Measurements from ENCODE around the gene PACSIN1.

PACSIN1 gene

GRCh38 chr6:34540841-34541240 lies 75.0 kb downstream of the PACSIN1 start:
- DNase-seq (ENCODE audit: extremely low spot score), result no peak
- ChIA-PET POLR2A (no interaction called here), CTCF (no interaction called here)
- no peak for TF ChIP-seq HDGF (IDR thresholded peaks at IDR 0.05; ENCODE audit: borderline replicate concordance)
- no peak for TF ChIP-seq FOXA1 (IDR thresholded peaks at IDR 0.05)
- no peak for TF ChIP-seq SP1 (IDR thresholded peaks at IDR 0.05)
- TF ChIP-seq LEF1 (IDR thresholded peaks at IDR 0.05; ENCODE audit: borderline replicate concordance), result no peak
- no peak for TF ChIP-seq FOXK2 (IDR thresholded peaks at IDR 0.05)
- TF ChIP-seq ELF4 (IDR thresholded peaks at IDR 0.05), result no peak
- no peak for TF ChIP-seq L3MBTL2 (conservative IDR thresholded peaks at IDR 0.05)
- no peak for TF ChIP-seq FOXM1 (IDR thresholded peaks at IDR 0.05; ENCODE audit: borderline replicate concordance)
- no peak for TF ChIP-seq ARNT (IDR thresholded peaks at IDR 0.05)
- no peak for TF ChIP-seq CTBP1 (IDR thresholded peaks at IDR 0.05; ENCODE audit: borderline replicate concordance)

GRCh38 chr6:34543421-34543820 lies 77.5 kb downstream of the PACSIN1 start:
- CTCF ChIA-PET, result no interaction called here
- DNase-seq (ENCODE audit: extremely low spot score), result no peak
- POLR2A ChIA-PET, result no interaction called here
- TF ChIP-seq FOXM1 (IDR thresholded peaks at IDR 0.05; ENCODE audit: borderline replicate concordance) (no peak), ZNF384 (IDR thresholded peaks at IDR 0.05) (no peak), TARDBP (IDR thresholded peaks at IDR 0.05) (no peak), L3MBTL2 (conservative IDR thresholded peaks at IDR 0.05) (no peak), BHLHE40 (IDR thresholded peaks at IDR 0.05; ENCODE audit: borderline replicate concordance) (no peak), ELF4 (IDR thresholded peaks at IDR 0.05) (no peak), HDGF (IDR thresholded peaks at IDR 0.05; ENCODE audit: borderline replicate concordance) (no peak), SUZ12 (IDR thresholded peaks at IDR 0.05) (no peak), CTBP1 (IDR thresholded peaks at IDR 0.05; ENCODE audit: borderline replicate concordance) (no peak), NFRKB (IDR thresholded peaks at IDR 0.05) (no peak), FOXK2 (IDR thresholded peaks at IDR 0.05) (no peak), ARNT (IDR thresholded peaks at IDR 0.05) (no peak), FOXA1 (IDR thresholded peaks at IDR 0.05) (no peak)

GRCh38 chr6:34544052-34544604 lies 78.3 kb downstream of the PACSIN1 start:
- POLR2A ChIA-PET, result no interaction called here
- no peak for DNase-seq (ENCODE audit: extremely low spot score)
- TF ChIP-seq TARDBP (IDR thresholded peaks at IDR 0.05), result no peak
- no peak for TF ChIP-seq PKNOX1 (IDR thresholded peaks at IDR 0.05)
- no peak for TF ChIP-seq FOXK2 (IDR thresholded peaks at IDR 0.05)
- no peak for TF ChIP-seq FOXM1 (IDR thresholded peaks at IDR 0.05; ENCODE audit: borderline replicate concordance)
- TF ChIP-seq FOXA1 (IDR thresholded peaks at IDR 0.05), result no peak
- TF ChIP-seq CTBP1 (IDR thresholded peaks at IDR 0.05; ENCODE audit: borderline replicate concordance), result no peak
- no peak for TF ChIP-seq HDGF (IDR thresholded peaks at IDR 0.05; ENCODE audit: borderline replicate concordance)
- TF ChIP-seq ZNF384 (IDR thresholded peaks at IDR 0.05), result no peak
- no peak for TF ChIP-seq ELF4 (IDR thresholded peaks at IDR 0.05)
- no peak for TF ChIP-seq ARNT (IDR thresholded peaks at IDR 0.05)
- TF ChIP-seq SUZ12 (IDR thresholded peaks at IDR 0.05), result no peak
- TF ChIP-seq BHLHE40 (IDR thresholded peaks at IDR 0.05; ENCODE audit: borderline replicate concordance), result no peak
- TF ChIP-seq LEF1 (IDR thresholded peaks at IDR 0.05; ENCODE audit: borderline replicate concordance), result no peak
- TF ChIP-seq SP1 (IDR thresholded peaks at IDR 0.05), result no peak
- TF ChIP-seq L3MBTL2 (conservative IDR thresholded peaks at IDR 0.05), result no peak
- no peak for TF ChIP-seq NFRKB (IDR thresholded peaks at IDR 0.05)
- CTCF ChIA-PET, result no interaction called here

GRCh38 chr6:34544776-34545471 lies 79.0 kb downstream of the PACSIN1 start:
- TF ChIP-seq ARNT (IDR thresholded peaks at IDR 0.05) (no peak), FOXK2 (IDR thresholded peaks at IDR 0.05) (no peak), TARDBP (IDR thresholded peaks at IDR 0.05) (no peak)
- ChIA-PET CTCF (interaction anchor here (0.5 kb wide), 1 partner anchor 83 kb away, joined by 5 read pairs; no protein-coding TSS in a partner anchor), POLR2A (no interaction called here)
- DNase-seq (ENCODE audit: extremely low spot score), result no peak

GRCh38 chr6:34546551-34547321 lies 80.9 kb downstream of the PACSIN1 start:
- no peak for DNase-seq (ENCODE audit: extremely low spot score)
- no peak for TF ChIP-seq FOXK2 (IDR thresholded peaks at IDR 0.05)
- no peak for TF ChIP-seq HDGF (IDR thresholded peaks at IDR 0.05; ENCODE audit: borderline replicate concordance)
- TF ChIP-seq NFRKB (IDR thresholded peaks at IDR 0.05), result no peak
- no peak for TF ChIP-seq LEF1 (IDR thresholded peaks at IDR 0.05; ENCODE audit: borderline replicate concordance)
- TF ChIP-seq BHLHE40 (IDR thresholded peaks at IDR 0.05; ENCODE audit: borderline replicate concordance), result no peak
- TF ChIP-seq SP1 (IDR thresholded peaks at IDR 0.05), result no peak
- TF ChIP-seq L3MBTL2 (conservative IDR thresholded peaks at IDR 0.05), result no peak
- TF ChIP-seq ARNT (IDR thresholded peaks at IDR 0.05), result no peak
- ChIA-PET POLR2A (no interaction called here), CTCF (no interaction called here)

GRCh38 chr6:34547701-34548644 lies 82.1 kb downstream of the PACSIN1 start:
- TF ChIP-seq SP1 (IDR thresholded peaks at IDR 0.05) (no peak), ZNF384 (IDR thresholded peaks at IDR 0.05) (no peak), FOXK2 (IDR thresholded peaks at IDR 0.05) (no peak), SUZ12 (IDR thresholded peaks at IDR 0.05) (no peak)
- POLR2A ChIA-PET, result no interaction called here
- DNase-seq (ENCODE audit: extremely low spot score), result no peak
- CTCF ChIA-PET, result no interaction called here
